NCI-H82 treated with DMSO at 0.1 percent for 48 hours (cell line): ENCODE measurements around the gene PTPRN2.

Experiments used
- DNase-seq: peaks from one replicate; lab custom pipeline; 2025; ENCODE audit not compliant: unreplicated experiment; lab: John Stamatoyannopoulos, UW

Gene PTPRN2

GRCh38 chr7:158067219-158067930, 520.2 kb downstream of the PTPRN2 start:
- no peak for DNase-seq

- no peak for DNase-seq
These were observed 521.5 kb downstream of the PTPRN2 start for GRCh38 chr7:158066085-158066484.

- no peak for DNase-seq
These were observed 522.3 kb downstream of the PTPRN2 start for GRCh38 chr7:158065340-158065739.

- no peak for DNase-seq
These were observed 523.0 kb downstream of the PTPRN2 start for GRCh38 chr7:158064631-158065030.

- no peak for DNase-seq
These were observed 523.6 kb downstream of the PTPRN2 start for GRCh38 chr7:158063850-158064610.

GRCh38 chr7:158062661-158063060, 525.0 kb downstream of the PTPRN2 start:
- no peak for DNase-seq

- DNase-seq: no peak
These were observed 525.6 kb downstream of the PTPRN2 start for GRCh38 chr7:158061884-158062656.

GRCh38 chr7:158061026-158061630, 526.5 kb downstream of the PTPRN2 start:
- no peak for DNase-seq

- no peak for DNase-seq
These were observed 527.4 kb downstream of the PTPRN2 start for GRCh38 chr7:158060216-158060615.

- no peak for DNase-seq
These were observed 530.2 kb downstream of the PTPRN2 start for GRCh38 chr7:158057446-158057845.

- no peak for DNase-seq
These were observed 530.9 kb downstream of the PTPRN2 start for GRCh38 chr7:158056761-158057160.

GRCh38 chr7:158055726-158056510, 531.7 kb downstream of the PTPRN2 start:
- no peak for DNase-seq

GRCh38 chr7:158054611-158055010, 533.0 kb downstream of the PTPRN2 start:
- DNase-seq: no peak

GRCh38 chr7:158054081-158054480, 533.5 kb downstream of the PTPRN2 start:
- no peak for DNase-seq

- no peak for DNase-seq
These were observed 534.3 kb downstream of the PTPRN2 start for GRCh38 chr7:158053183-158053915.

GRCh38 chr7:158052381-158053060, 535.1 kb downstream of the PTPRN2 start:
- DNase-seq: no peak

GRCh38 chr7:158051776-158052175, 535.8 kb downstream of the PTPRN2 start:
- no peak for DNase-seq

GRCh38 chr7:158050978-158051651, 536.5 kb downstream of the PTPRN2 start:
- no peak for DNase-seq
